Esophagus muscularis mucosa (tissue), 4 donors: ENCODE measurements around the gene PIEZO1. TPM values are rescaled to one million over a fixed set of nuclear protein-coding genes. Genes with fewer than 3 reads are reported as not detected.

Source experiments
- DNase-seq: peaks from one replicate; pipeline ENCODE4 v3.0.0-alpha.2; 2017; ENCODE audit errors: extremely low spot score
- H3K27ac ChIP-seq, 4 donors: fragments of 200-600 bp; sonication (generic); replicated peaks in 1 of 4; 1 replicate in 3 of 4; 2 replicates in 1 of 4; pipeline ENCODE4 v1.5.1; 2016 to 2019; ENCODE audit warnings: mild to moderate bottlenecking in 1 of 4
- H3K27me3 ChIP-seq, 4 donors: fragments of 200-600 bp; sonication (generic); one replicate each; pipeline versions ENCODE4 v1.5.1 to v1.6.0; 2016 to 2019
- H3K36me3 ChIP-seq, 4 donors: fragments of 200-600 bp; sonication (generic); one replicate each; pipeline ENCODE4 v1.5.1; 2016 to 2019
- H3K4me1 ChIP-seq, 4 donors: fragments of 200-600 bp; sonication (generic); one replicate each; pipeline ENCODE4 v1.5.1; 2016 to 2019
- H3K4me3 ChIP-seq, 4 donors: fragments of 200-600 bp; sonication (generic); 1 replicate in 2 of 4; 2 replicates in 2 of 4; pipeline ENCODE4 v1.5.1; 2016 to 2019; ENCODE audit warnings: mild to moderate bottlenecking in 4 of 4, moderate library complexity in 1 of 4
- H3K9me3 ChIP-seq, 4 donors: fragments of 200-600 bp; sonication (generic); 1 replicate in 3 of 4; 2 replicates in 1 of 4; pipeline ENCODE4 v1.5.1; 2016 to 2019
- EP300 ChIP-seq: sonication (generic); formaldehyde crosslinking; IDR thresholded peaks from one replicate; pipeline ENCODE4 v1.6.1; 2017; ENCODE audit warnings: antibody characterized with exemption
- POLR2A ChIP-seq: fragments of 450-650 bp; IDR thresholded peaks from one replicate; pipeline ENCODE4 v1.6.1; 2017; ENCODE audit warnings: antibody characterized with exemption, moderate library complexity, mild to moderate bottlenecking, low read depth
- POLR2AphosphoS5 ChIP-seq, 2 donors: sonication (generic); formaldehyde crosslinking; IDR thresholded peaks; one replicate each; pipeline ENCODE4 v1.6.1; 2017; ENCODE audit warnings: antibody characterized with exemption in 2 of 2
- WGBS: methylation state at CpG from one replicate; pipeline ENCODE4 v1.1.5; 2018; 5-methylcytosine and 5-hydroxymethylcytosine counted together
- intact Hi-C: fragments of 100-400 bp; cut with DNase I; formaldehyde crosslinking; loops from one replicate; pipeline ENCODE4 v1.15.1; 2023
- total RNA-seq, 4 donors: library from RNA; depleted of rRNA; stranded (reverse); fragments of >200 nt; gene quantifications; one replicate each; pipeline versions ENCODE4 v1.1.0 to v1.2.1, GENCODE V29; 2016
- TF ChIP-seq, protein P1 (sequence below), 3 experiments: fragments of 200-600 bp in 2 of 3; fragments of 450-650 bp in 1 of 3; sonication (generic) in 2 of 3; IDR thresholded peaks; one replicate each; pipeline ENCODE4 v1.5.1; 2017 to 2019; ENCODE audit warnings: antibody characterized with exemption in 3 of 3, mild to moderate bottlenecking in 2 of 3, moderate library complexity in 1 of 3

Gene PIEZO1
- total RNA-seq, 4 donors from 2014 or later = 140 to 298 (median 182) TPM

DNA sequence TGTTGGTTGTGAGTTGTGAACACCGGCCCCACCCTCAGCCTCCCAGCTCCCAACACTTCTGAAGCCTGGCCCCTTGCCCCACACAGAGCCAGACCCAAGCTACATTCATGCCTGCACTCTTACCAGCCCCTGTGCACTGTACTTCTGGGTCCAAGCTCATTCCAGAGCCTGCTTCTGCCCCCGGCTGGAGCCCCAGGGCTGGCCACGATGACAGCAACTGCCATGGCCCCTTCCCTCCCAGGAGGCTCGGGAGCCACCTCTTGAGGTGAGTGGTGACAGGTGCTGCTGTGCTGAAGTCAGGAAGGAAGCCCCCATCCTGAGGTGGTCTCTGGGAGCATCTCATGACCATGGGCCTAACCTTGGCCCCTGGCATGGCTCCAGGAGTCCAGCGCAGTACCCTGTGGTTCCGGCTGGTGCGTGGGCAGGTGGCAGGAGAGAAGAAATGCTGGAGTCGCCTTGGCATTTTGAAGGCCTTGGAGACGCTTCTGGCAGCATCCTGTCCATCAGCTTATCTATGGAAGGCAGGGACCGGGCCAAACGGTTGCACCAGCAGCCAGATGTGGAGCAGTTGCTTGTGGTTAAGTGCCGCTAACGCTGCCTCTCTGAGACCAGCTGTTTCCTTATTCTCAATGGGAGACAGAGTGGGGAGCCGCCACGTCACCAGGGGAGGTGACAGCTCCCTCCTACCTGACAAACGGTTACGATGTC lies 14.7 kb upstream of the PIEZO1 start:
- TF ChIP-seq POLR2AphosphoS5 (IDR thresholded peaks at IDR 0.05) (no peak), POLR2A (no peak), EP300 (no peak)
- TF ChIP-seq, protein P1, sequence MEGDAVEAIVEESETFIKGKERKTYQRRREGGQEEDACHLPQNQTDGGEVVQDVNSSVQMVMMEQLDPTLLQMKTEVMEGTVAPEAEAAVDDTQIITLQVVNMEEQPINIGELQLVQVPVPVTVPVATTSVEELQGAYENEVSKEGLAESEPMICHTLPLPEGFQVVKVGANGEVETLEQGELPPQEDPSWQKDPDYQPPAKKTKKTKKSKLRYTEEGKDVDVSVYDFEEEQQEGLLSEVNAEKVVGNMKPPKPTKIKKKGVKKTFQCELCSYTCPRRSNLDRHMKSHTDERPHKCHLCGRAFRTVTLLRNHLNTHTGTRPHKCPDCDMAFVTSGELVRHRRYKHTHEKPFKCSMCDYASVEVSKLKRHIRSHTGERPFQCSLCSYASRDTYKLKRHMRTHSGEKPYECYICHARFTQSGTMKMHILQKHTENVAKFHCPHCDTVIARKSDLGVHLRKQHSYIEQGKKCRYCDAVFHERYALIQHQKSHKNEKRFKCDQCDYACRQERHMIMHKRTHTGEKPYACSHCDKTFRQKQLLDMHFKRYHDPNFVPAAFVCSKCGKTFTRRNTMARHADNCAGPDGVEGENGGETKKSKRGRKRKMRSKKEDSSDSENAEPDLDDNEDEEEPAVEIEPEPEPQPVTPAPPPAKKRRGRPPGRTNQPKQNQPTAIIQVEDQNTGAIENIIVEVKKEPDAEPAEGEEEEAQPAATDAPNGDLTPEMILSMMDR (IDR thresholded peaks at IDR 0.05) = no peak
- no peak for DNase-seq
- intact Hi-C loops = no loop called here
- 81% methylated on average over 16 of the region's 17 CpGs for WGBS
- H3K27me3 ChIP-seq = peaks cover 0 to 26% (median 0%) of the 10 kb centered on the region in 4 donors
- no peaks in the 10 kb centered on the region for H3K9me3 ChIP-seq
- H3K27ac ChIP-seq = no peak overlapping the region
- peaks cover 12 to 28% (median 24%) of the 10 kb centered on the region in 4 donors for H3K4me1 ChIP-seq
- H3K4me3 ChIP-seq = no peak overlapping the region
- no peaks in the 10 kb centered on the region for H3K36me3 ChIP-seq

DNA sequence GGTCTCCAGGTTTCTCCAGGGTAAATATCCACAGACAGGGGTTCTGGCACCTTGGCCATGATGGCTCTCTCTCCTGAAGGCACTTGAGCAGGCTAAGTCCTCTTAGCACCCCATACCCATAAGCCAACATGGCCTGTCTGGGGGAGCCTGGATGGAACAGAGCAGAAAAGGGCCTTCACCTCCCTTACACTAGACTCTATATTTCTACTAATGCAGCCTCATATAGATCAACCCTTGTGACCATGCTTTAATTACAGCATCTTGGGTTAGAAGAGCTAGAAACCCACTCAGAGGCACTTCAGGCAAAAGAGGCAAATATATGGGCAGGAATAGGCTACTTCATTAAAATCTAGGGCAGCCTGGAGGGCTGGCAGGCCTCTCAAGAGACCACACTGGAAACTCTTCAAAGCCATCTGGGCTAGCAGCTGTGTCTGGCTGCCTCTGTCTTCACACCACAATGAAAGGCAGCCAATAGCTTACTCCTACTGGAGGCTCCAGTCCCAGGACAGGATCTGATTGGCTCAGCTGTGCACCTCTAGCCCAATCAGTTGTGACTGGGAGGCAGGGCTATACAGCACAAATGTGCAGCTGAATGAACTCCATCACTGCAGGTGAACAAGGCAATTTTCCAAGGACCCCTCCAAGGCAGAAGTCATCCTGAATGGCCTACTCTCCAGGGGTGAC lies 13.9 kb upstream of the PIEZO1 start:
- Histone ChIP-seq H3K27ac (no peak overlapping the region), H3K36me3 (no peaks in the 10 kb centered on the region), H3K4me3 (no peak overlapping the region), H3K9me3 (no peaks in the 10 kb centered on the region), H3K4me1 (peaks cover 5 to 20% (median 16%) of the 10 kb centered on the region in 4 donors), H3K27me3 (peaks cover 0 to 21% (median 0%) of the 10 kb centered on the region in 4 donors)
- intact Hi-C loops = no loop called here
- DNase-seq = no peak
- TF ChIP-seq EP300 (no peak), POLR2AphosphoS5 (IDR thresholded peaks at IDR 0.05) (no peak), POLR2A (no peak)
- TF ChIP-seq, protein P1 (IDR thresholded peaks at IDR 0.05) = no peak

DNA sequence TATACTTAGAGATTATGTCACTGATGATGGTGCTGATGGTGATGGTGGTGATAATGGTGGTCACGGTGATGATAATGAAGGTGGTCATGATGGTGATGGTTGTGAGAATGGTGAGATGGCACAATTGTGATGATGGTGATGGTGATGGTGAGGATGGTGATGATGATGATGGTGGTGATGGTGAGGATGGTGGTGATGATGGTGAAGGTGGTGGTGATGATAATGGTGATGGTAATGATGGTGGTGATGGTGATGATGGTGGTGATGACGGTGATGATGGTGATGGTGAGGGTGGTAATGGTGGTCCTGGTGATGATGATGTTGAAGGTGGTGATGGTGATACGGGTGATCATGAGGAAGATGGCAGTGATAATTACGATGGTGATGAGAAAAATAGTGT lies 13.1 kb upstream of the PIEZO1 start:
- H3K4me1 ChIP-seq = peaks cover 3 to 15% (median 12%) of the 10 kb centered on the region in 4 donors
- intact Hi-C loops = no loop called here
- TF ChIP-seq POLR2A (no peak), POLR2AphosphoS5 (IDR thresholded peaks at IDR 0.05) (no peak), EP300 (no peak)
- TF ChIP-seq, protein P1 (IDR thresholded peaks at IDR 0.05) = no peak
- no peaks in the 10 kb centered on the region for H3K36me3 ChIP-seq
- DNase-seq = no peak
- no peaks in the 10 kb centered on the region for H3K9me3 ChIP-seq
- 93% methylated on average over 4 of the region's 4 CpGs for WGBS
- peaks cover 0 to 27% (median 2%) of the 10 kb centered on the region in 4 donors for H3K27me3 ChIP-seq
- no peak overlapping the region for H3K4me3 ChIP-seq
- H3K27ac ChIP-seq = no peak overlapping the region

DNA sequence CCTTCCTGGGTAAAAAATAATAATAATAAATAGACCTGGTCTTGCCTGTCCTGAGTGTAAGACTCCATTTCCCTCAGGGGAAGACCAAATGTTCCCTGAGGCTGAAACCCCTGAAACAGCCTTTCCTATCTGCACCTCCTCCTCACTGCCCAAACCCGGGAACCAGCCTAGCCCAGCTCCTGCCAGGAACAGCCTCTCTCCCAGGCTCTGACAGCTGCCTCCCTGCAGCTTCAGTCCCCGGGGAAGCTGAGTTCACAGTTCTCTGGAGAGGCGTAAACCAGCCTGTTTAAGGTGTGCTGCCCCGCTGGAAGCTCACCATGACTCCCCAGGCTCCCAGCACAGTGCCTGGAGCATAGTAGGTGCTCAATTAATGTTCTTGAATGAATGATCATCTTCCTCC lies 11.3 kb upstream of the PIEZO1 start:
- no peak overlapping the region for H3K27ac ChIP-seq
- WGBS = no CpG with 5 or more reads among the region's 4 CpGs
- no peaks in the 10 kb centered on the region for H3K9me3 ChIP-seq
- no peak for DNase-seq
- H3K27me3 ChIP-seq = peaks cover 0 to 45% (median 3%) of the 10 kb centered on the region in 4 donors
- H3K36me3 ChIP-seq = no peaks in the 10 kb centered on the region
- intact Hi-C loops = no loop called here
- H3K4me1 ChIP-seq = no peaks in the 10 kb centered on the region
- no peak overlapping the region for H3K4me3 ChIP-seq
- no peak for TF ChIP-seq EP300
- TF ChIP-seq, protein P1 (IDR thresholded peaks at IDR 0.05) = no peak
- no peak for TF ChIP-seq POLR2AphosphoS5 (IDR thresholded peaks at IDR 0.05)
- TF ChIP-seq POLR2A = no peak
